ENCODE results near the gene CTNNA3.

Gene CTNNA3

DNA sequence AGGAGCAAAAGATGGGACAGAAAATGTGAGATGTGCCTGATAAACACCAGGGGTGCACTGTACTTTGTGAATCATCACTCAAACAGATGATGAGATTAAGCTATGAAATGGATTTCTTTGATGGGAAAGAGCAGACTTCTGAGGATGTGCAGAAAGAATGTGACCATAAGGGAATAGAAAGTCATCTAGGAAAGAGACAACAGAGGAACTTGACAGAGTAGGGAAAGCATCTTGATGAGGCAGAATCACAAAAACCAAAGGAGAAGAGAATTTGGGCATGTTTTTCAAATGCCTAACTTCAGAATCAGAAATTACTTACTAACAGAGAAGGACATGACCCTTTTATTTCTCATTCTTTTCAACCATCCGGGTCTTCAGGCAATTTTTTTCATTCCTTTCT lies 852.6 kb downstream of the CTNNA3 start:
- DNase-seq, result no peak

DNA sequence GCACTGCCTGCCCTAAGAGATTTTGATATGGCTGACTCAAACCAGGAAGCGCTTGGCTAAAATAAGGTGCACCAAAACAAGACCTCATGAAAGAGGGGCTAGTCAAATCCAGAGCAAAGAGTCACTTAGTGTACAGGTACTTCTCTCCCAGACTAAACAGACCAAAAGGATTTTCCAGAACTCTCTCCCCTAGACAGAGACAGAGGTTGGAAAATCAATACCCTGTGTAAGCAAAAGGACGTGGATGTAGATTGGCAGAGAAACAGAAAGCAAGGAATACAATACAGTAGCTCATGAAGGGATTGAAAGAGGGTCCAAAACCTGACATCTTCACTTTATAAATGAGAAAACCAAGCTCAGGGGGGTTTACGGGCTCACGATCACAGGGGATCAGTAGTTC lies 853.1 kb downstream of the CTNNA3 start:
- no peak for DNase-seq

DNA sequence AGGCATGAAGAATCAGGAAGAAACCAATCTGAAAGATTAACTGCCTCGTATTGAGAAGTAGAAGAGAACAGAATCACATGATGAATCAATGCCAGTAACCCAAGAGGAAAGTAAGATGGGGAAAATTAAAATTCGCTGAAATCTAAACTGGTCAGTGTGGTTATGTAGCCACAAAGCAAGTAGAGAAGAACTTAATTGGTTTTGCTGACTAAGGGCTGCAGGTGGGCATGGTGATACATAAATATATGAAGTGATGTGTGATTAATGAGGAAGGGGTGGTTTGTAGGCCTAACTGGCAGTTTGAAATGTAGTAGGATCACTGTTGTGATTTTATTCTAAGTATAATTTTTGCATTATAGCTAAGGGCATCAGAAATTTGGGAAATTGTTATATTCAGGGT lies 853.6 kb downstream of the CTNNA3 start:
- DNase-seq, result no peak

DNA sequence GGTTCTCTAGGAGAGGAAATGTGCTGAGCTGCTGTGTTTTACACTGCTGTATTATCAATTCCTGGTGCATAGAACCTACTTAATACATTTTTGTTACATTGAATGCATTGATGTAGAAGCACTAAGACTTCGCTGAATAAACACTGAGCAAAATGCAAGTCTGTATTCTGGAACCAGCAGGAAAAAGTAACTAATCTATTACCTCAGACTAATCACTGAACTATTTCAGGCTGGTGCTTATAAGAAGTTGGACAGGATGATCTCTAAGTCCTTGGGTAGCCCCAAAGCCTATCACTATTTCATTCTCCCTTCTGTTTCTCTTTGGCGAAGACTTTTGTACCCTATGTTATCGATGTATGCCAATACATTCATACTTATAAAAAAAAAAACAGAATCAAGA lies 857.3 kb downstream of the CTNNA3 start:
- DNase-seq, result no peak

DNA sequence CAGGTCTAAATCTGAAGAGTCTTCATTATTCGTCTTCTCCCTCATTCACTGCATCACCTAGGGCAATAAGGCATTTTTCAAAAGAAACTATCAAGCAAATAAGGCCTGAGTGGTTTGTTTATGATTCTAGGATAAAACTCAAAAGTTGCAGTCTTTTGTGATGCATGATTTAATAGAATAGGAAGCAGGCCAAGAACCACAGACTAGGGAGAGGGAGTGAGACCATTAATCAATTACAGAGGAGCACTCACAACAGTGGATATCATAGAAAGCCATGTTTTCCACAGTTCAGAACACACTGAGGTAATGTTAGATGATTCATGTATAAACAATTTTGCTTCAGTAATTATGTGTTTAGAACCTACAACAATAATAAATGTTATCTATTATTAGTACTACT lies 858.0 kb downstream of the CTNNA3 start:
- no peak for DNase-seq

DNA sequence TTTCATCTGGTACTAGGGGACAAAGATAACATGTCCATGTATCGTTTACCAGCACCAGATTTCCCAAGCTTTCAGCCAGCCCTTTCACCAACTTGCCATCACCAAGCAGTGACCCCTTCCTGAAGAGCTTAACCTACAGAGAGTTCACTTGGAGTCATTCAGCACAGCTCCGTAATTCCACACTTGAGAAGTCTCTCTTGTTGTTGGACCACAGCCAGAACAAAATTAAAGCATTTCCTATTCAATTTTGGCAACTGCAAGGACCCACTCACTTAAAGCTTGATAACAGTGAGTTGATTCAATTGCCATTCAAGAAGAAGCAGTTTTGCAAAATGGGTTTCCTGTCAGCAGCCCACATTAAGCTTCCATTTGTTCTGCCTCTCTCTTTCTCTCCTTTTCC lies 858.7 kb downstream of the CTNNA3 start:
- no peak for DNase-seq

DNA sequence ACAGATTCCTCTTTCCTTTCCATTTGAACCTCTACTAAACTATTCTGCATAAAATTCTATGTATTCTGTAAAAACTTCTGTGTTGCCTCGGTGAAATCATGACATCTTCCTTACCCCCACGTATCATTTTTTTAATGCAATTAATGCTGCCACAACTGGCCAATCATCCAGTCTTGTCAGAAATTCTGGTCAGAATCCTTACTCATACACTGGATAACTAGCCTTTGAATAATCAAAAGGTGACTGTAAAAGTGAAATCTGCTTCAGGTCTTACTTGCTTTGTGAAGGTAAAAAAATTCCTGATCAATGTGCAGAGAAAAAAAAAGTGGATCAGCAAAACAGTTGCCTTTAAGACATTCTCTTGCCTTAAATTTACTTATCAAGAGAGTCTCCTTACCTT lies 859.2 kb downstream of the CTNNA3 start:
- DNase-seq, result no peak

DNA sequence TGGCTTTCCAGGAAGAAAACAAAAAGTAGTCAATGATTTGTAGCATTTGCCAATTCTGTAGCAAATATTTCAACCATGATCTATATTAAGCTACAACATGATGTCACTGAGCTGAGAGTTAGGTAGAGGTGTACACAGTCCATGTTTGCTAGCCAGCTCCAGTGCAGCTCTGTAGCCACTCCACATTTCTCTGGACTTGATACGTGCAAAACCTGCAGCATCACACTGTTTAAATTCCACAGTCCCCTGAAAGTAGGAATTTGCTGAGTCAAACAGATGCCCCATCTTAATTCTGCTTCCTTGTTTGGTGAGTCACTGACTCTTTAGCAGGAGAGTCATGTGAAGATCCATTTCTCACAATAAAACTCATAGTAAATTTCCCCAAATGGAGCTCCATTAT lies 859.9 kb downstream of the CTNNA3 start:
- DNase-seq, result no peak

DNA sequence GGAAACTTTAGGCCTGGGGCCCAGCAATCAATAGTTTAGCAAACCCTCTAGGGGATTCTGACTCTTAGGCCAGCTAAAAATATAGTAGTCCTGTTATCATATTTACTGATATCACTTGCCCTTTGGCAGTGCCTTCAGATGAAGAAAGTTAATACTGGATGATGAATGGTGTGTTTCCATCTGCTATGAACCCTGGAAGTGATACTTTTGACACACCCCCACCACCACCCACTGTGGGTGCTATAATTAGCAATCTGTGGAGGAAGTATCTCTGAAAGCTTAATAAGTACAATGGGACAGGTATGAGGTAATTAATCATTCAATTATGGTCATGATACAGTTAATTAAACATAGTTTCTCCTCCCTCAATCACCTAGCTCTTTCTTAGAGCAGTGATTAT lies 860.6 kb downstream of the CTNNA3 start:
- DNase-seq, result no peak

DNA sequence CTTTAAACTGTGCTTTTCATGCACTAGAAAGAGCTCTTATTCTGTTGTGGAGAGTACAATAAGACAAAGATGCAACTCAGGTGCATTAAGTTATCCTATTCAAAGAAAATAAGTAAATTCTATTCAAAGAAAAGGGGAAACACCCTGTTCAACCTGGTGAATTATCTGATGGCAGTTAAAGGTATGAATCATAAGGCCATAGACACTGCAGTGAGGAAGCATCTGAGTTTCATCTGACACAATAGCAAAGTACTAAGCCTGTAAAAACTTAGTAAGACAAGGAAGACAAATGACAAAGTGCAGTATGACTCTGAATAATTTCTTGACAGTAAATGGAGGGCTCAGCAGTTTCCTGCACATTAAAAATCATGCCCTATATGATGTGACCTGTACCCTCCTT lies 861.2 kb downstream of the CTNNA3 start:
- DNase-seq, result no peak

DNA sequence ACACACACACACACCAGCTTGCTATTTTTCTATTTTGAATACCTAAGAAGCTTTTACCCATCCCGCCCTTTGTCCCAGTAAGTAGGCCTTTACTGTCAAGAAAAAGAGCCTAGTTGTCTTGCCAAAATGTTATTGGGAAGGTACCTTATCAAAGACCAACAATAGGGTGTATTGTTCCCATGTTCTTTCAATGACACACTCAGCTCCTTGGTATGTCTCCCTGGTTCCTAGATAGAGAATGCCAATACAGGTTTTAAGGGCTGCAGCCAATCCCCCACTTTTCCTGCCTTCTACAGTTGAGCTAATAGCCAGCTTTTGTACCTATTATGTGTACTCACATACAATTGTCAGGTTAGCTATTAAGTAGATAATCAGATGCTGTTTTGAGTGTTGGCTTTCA lies 862.1 kb downstream of the CTNNA3 start:
- no peak for DNase-seq

DNA sequence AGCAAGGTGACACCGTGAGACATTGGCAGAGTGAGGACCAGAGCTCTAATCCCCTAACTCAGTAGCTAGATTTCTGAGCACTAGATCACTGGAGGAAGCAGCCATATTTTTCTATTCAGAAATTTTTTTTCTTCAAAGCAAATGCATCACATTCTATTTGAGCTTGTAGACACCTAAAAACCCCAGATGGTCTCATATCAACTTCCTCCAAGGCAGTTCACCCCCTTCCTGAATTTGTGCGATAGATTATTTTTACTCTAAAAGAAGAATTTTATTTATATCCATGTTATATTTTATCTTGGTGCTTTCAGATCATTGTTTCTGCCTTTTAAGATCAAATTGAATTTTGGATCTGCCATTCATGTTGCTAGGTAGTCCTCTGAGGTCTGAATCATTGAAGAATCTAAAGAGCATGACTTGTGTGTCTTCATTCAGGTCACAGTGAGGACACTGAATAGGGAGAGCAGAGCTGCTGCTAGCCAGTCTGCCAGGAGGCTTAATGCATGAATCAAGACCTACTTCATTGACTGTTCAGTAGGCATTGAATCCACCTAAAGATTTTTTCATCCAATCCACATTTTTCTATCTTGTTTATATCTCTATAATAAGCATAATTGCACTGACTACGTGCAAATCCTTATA lies 863.1 kb downstream of the CTNNA3 start:
- no peak for DNase-seq

DNA sequence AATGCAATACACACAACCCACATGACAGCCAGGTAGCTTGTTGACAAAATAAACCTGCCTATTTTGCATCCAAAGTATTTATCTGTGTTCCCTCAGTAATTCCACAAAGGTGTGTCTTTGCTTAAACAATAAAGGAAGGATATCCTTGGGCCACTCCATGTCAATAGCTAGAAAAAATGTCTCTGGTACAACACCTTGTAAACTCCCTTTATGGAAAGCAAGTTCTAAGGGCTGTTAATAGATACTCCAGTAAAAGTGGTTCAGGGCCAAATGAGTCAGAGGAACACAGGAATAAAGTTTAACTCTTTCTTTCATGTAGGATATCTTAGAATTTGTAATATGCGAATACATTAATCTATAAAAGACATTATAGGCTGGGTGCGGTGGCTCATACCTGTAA lies 867.0 kb downstream of the CTNNA3 start:
- DNase-seq, result no peak

DNA sequence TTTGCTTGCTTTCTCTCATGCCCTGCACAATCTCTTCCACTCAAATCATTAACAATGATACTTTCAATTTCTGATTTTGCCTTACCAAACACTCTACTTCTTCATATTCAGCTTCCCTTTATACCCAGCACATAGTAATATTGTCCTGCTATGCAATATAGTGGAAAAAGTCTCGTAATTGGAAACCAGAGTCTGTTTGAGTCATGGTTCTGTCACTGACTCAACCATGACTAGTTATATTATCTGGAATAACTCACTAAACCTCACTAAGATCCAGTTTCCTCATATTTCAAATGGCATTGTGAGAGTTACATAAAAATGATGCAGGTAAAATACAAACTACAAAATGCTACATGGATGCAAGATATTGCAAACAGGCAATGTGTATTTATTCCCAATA lies 868.6 kb downstream of the CTNNA3 start:
- no peak for DNase-seq

DNA sequence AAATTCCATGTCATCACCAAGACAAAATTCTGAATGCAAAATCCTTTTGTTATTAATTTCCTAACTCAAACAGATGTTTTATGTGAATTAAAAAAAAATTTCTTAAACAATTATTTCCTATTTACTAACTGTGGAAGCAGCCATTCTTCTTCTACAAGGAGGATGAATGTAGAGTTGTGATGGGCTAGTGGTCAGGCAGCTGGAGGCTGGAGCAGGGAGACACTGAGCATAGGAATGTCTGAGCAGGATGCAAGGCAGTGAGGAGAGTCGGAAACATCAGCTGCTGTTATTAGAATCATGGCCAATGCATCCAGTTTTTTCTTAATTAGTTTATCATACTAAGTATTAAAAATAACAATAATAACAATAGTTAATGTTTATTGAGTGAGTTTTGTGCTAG lies 872.7 kb downstream of the CTNNA3 start:
- DNase-seq, result no peak

DNA sequence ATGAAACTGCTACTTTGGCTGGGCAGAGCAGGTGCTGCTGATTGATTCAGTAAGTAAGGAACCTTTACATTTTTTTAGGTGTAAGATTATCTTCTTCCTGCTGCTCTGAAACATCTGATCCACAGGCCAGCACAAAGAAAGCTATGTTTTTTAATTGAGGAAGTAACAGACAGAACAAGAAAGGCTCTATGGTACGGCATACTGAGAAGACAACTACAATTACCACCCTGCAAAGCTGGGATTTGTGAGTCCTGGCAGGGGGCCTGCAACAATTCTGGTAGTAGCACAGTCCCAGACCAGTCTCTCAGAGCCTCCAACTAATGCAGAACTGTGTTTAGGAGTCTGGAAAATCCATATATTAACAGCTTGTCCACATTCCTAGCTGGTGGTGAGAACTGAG lies 873.2 kb downstream of the CTNNA3 start:
- no peak for DNase-seq

DNA sequence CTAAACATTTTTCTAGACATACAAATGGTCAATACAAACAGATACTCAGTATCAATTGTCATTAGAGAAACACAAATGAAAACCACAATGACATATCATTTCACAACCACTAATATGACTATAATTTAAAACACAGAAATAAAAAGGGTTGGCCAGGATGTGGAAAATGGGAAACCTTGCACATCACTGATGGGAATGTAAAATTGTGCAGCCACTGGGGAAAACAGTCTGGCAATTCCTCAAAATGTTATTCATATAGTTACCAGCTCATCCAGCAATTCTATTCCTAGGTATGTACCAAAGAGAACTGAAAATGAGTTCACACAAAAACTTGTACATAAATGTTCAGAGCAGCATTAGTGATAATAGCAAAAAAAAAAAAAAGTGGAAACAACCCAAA lies 876.3 kb downstream of the CTNNA3 start:
- DNase-seq, result no peak

DNA sequence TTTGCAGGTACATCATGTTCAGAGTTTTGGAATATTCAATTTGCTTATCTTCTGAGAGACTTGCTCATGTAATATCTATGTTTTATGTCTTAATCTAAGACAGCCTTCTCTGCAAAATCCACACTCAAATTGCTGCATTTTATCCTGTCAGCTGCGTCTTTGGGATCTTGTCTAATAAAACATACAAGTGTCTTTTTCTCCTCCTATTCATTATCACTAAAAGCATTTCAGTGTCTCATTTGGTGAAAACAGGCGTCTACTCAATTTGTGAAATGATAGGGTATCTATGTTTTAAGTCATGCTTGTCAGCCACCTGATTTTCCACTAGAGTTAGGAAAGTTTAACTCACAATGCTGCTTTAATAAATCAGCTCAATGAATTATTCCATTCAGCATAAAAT lies 882.9 kb downstream of the CTNNA3 start:
- DNase-seq, result no peak

DNA sequence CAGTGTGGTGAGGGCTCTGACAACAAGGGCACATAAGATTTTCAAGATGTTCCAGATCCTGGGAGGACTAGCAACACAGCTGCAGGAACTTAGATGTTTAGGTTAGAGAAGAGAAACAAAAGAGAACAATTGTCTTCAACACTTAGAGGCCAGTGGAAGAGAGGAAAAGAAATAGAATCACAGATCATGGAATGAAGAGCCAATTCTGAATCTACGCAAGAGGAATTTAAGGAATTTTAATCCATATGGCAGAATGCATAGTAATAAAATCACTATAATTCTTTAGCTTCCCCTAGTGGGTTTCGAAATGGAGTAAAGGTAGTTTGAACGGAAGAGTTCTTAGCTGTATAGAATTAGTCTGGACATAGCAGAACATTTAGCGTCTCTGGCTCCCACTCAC lies 884.8 kb downstream of the CTNNA3 start:
- no peak for DNase-seq

DNA sequence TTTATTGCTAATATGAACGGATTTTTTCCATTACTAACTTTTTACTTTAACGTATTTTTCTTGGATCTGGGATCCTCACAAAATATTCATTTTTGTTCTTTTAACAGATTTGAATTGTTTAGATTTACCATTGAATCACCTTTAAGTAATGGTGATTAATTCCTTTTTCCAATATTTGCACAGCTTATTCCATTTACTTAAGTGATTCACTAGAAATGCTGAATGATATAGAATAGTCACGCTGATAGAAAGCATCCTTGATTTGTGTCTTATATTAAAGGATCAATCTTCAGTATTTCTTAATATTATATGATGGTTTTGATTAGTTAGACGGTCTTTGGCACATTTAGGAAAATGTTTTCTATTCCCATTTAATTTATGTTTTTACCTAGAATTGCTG lies 886.6 kb downstream of the CTNNA3 start:
- DNase-seq, result no peak

DNA sequence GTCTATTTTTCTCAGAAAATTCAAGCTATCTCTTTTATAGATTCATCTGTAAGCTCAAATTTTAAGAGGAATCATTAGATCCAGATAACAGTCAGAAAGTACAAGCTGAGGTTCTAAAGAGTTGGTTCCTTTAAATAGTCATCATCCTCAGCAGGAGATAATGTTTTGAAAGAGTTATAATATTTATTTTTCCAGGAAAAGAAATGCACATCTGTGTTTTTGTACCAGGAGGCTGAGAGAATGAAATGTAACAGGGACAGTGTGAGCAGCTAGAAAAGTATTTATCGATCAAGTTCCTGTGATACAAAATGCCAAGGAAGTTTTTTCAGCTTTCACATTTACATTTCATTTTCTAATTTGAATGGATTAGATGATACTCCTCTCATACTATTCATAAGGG lies 890.4 kb downstream of the CTNNA3 start:
- no peak for DNase-seq

DNA sequence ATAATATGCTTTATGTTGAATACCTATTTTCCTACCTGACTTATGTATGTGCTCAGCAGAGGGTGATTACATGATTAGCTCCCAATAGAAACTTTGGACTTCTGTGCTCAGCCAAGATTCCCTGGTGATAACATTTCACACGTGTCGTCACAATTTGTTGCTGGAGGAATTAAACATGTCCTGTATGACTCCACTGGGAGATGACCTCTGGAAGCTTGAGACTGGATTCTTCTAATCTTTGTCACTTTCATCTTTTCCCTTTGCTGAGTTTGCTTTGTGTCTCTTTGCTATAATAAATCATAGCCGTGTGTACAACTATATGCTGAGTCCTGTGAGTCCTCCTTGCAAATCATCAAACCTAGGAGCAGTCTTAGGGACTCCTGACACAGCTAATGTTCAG lies 891.0 kb downstream of the CTNNA3 start:
- no peak for DNase-seq

DNA sequence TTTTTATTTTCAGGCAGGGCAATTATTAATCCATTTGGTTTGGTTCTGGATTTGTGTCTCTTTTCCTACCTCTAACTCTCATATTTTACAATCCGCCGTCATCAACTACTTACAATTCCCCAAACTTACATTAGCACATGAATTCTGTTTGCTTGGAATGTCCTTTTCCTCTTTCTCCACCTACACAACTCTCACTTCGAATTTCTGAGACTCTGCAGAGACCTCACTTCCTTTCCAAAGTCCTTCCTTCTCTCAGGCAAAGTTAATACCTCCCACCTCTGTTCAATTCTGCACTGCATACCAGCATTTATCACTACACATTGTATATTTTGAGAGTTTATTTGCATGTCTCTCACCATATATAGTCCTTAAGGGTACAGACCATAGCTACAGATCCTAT lies 892.8 kb downstream of the CTNNA3 start:
- DNase-seq, result no peak

DNA sequence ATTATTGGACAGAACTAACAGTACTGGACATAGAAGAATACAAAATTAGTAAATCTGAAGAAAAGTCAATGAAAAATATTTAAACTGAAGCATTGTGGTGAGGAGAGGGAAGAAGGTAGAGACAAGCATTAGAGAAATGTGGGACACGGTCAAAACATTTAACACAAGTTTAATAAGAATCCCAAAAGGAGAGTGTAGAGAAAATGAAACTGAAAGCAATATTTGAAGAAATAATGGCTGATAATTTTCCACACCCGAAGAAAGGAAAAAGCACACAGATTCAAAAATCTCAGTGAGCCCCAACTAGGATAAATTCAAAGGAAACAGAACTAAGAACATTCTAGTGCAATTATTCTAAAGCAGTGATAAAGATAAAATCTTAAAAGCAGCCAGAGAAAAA lies 896.5 kb downstream of the CTNNA3 start:
- no peak for DNase-seq

DNA sequence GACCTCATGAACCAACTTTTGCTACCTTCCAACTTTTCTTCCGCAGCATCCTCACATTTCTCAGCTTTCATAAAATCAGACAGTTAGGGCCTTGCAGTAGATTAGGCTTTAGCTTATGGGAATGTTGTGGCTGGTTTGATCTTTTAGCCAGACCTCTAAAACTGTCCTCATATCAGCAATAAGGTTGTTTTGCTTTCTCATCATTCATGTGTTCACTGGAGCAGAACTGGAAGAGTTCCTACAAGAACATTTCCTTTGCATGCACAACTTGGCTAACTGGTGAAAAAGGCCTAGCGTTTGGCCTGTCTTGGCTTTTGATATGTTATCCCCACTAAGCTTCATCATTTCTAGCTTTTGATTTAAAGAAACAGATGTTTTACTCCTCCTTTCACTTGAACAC lies 900.1 kb downstream of the CTNNA3 start:
- no peak for DNase-seq

DNA sequence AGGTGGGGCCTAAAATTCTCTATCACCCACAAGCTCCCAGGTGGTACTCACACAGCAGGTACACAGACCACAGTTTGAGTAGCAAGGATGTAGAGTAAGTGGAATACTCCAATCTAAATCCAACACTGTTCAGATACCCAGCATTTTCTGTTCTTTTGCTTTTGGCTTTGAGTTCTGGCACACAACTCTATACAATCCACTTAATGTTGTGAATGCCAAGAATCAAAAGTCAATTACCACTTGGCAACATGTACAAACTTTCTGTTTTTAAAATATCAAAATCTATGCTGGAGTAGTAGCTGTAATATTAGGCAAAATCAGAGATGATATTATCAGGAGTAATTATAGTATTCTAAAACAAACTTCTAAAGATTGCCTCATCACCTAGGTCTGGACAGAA lies 903.6 kb downstream of the CTNNA3 start:
- no peak for DNase-seq

Measured in stimulated activated naive CD4-positive, alpha-beta T cell treated with Interleukin-2 at 50 U/mL for 16 hours (primary cell).